GM12878 (cell line): ENCODE measurements around the gene PAM16. TPM values are rescaled to one million over a fixed set of nuclear protein-coding genes. Genes with fewer than 3 reads are reported as not detected.
A peak's percentile ranks its signal among the peaks of the same experiment; 100 is the strongest.

Experiments
- ATAC-seq: fragments of 200-7000 bp; cut with Tn5 transposase; 3 replicates; pipeline ENCODE4 v1.9.1; 2020; ENCODE audit warnings: mild to moderate bottlenecking, moderate library complexity
- BruUV-seq: library from RNA; stranded (reverse); fragments of 400-500 nt; replicated peaks from 2 replicates; lab custom pipeline; 2021; lab: Mats Ljungman, UMichigan
- CTCF ChIA-PET: fragments of 300-600 bp; sonication (Branson Sonifier 250); formaldehyde crosslinking; extraction: SDS; loops from one replicate; lab custom pipeline; 2021; ENCODE audit warnings: inconsistent platforms; lab: Yijun Ruan, JAX
- POLR2A ChIA-PET: fragments of 350-600 bp; formaldehyde crosslinking; extraction: SDS; loops from one replicate; lab custom pipeline; 2021; ENCODE audit warnings: inconsistent platforms; lab: Charles Lee
- RAD21 ChIA-PET: fragments of 300-600 bp; sonication (Branson Sonifier 250); formaldehyde crosslinking; loops from one replicate; lab custom pipeline; 2023; ENCODE audit warnings: antibody characterized with exemption; ENCODE audit not compliant: unreplicated experiment; lab: Charles Lee
- SMC1A ChIA-PET: fragments of 300-600 bp; sonication (Branson Sonifier 250); formaldehyde crosslinking; loops from one replicate; lab custom pipeline; 2023; ENCODE audit not compliant: unreplicated experiment, uncharacterized antibody; lab: Charles Lee
- DNase-seq: peaks from one replicate; pipeline ENCODE4 v3.0.0-alpha.2; 2011; ENCODE audit warnings: low read depth, low spot score
- FAIRE-seq: peaks from 3 replicates; lab custom pipeline; 2011; peaks lifted over from hg19 to GRCh38; lab: Jason Lieb, UNC
- H2AFZ ChIP-seq: 2 replicates; pipeline ENCODE4 v1.6.0; 2011; ENCODE audit warnings: low read depth, low read length, control low read depth; ENCODE audit not compliant: control insufficient read depth
- H3K27ac ChIP-seq: 2 replicates; pipeline ENCODE4 v1.5.1; 2011; ENCODE audit warnings: control low read depth; ENCODE audit not compliant: control insufficient read depth, insufficient read depth
- H3K27me3 ChIP-seq, 2 experiments: replicated peaks in 1 of 2; 2 replicates each; pipeline versions ENCODE4 v1.6.0 to v1.6.1; 2011; ENCODE audit warnings: low read length in 1 of 2; ENCODE audit not compliant: control insufficient read depth in 2 of 2, insufficient read depth in 2 of 2
- H3K36me3 ChIP-seq, 2 experiments: 2 replicates each; pipeline ENCODE4 v1.5.1; 2011; ENCODE audit warnings: low read length in 1 of 2; ENCODE audit not compliant: control insufficient read depth in 2 of 2, insufficient read depth in 2 of 2
- H3K4me1 ChIP-seq: 2 replicates; pipeline ENCODE4 v1.6.1; 2011; ENCODE audit warnings: mild to moderate bottlenecking, low read length, moderate library complexity, mixed read lengths; ENCODE audit not compliant: control insufficient read depth, insufficient read depth
- H3K4me2 ChIP-seq: 2 replicates; pipeline ENCODE4 v1.6.0; 2011; ENCODE audit warnings: control low read depth; ENCODE audit not compliant: control insufficient read depth, insufficient read depth
- H3K4me3 ChIP-seq: fragments of 200-600 bp; sonication (generic); 2 replicates; pipeline ENCODE4 v1.5.1; 2016
- H3K79me2 ChIP-seq: 2 replicates; pipeline ENCODE4 v1.6.0; 2011; ENCODE audit warnings: low read length; ENCODE audit not compliant: control insufficient read depth, insufficient read depth
- H3K9ac ChIP-seq: 2 replicates; pipeline ENCODE4 v1.8.0; 2011; ENCODE audit warnings: low read length, control low read depth, mixed read lengths; ENCODE audit not compliant: control insufficient read depth, insufficient read depth
- H3K9me3 ChIP-seq: replicated peaks from 3 replicates; pipeline ENCODE4 v1.5.1; 2011; ENCODE audit warnings: mild to moderate bottlenecking, low read length; ENCODE audit not compliant: control insufficient read depth, insufficient read depth
- H4K20me1 ChIP-seq: 2 replicates; pipeline ENCODE4 v1.6.0; 2011; ENCODE audit not compliant: control insufficient read depth, insufficient read depth
- BHLHE40 ChIP-seq, 2 experiments: fragments of 450-650 bp in 1 of 2; IDR thresholded peaks; 2 replicates each; pipeline ENCODE4 v1.6.1; 2011 to 2017; ENCODE audit warnings: low read depth in 2 of 2, borderline replicate concordance in 1 of 2, improper control_type of control experiment in 1 of 2, low read length in 1 of 2, mild to moderate bottlenecking in 1 of 2
- KLF5 ChIP-seq: fragments of 450-650 bp; IDR thresholded peaks from 2 replicates; pipeline ENCODE4 v1.6.1; 2014; ENCODE audit warnings: mild to moderate bottlenecking; ENCODE audit not compliant: partially characterized antibody
- PML ChIP-seq: IDR thresholded peaks from 2 replicates; pipeline ENCODE4 v1.6.1; 2012; ENCODE audit warnings: low read length, inconsistent platforms
- POLR2A ChIP-seq: IDR thresholded peaks from 2 replicates; pipeline ENCODE4 v1.6.1; 2011; ENCODE audit warnings: low read depth, mild to moderate bottlenecking, low read length
- WGBS: methylation state at CpG from one replicate; pipeline ENCODE4 v1.1.6; 2016; ENCODE audit warnings: low lambda C conversion rate; ENCODE audit not compliant: insufficient replicate concordance, insufficient coverage; ENCODE audit errors: missing lambda C conversion rate; 5-methylcytosine and 5-hydroxymethylcytosine counted together
- in situ Hi-C: fragments of 300-500 bp; cut with MboI; formaldehyde crosslinking; loops from 9 replicates; pipeline ENCODE4 v1.14.3; 2018; ENCODE audit warnings: mixed read lengths
- intact Hi-C: fragments of 100-400 bp; cut with micrococcal nuclease; formaldehyde crosslinking; loops from one replicate; pipeline ENCODE4 v1.14.2; 2022; ENCODE audit not compliant: unreplicated experiment
- polyA plus RNA-seq, 11 experiments: library from polyadenylated mRNA; depleted of rRNA in 4 of 11; unstranded in 6 of 11; stranded (reverse) in 5 of 11; fragments of >200 nt; fragmentation: Nextera tagmentation in 4 of 11; fragmentation: Illumina TruSeq in 1 of 11; extraction: Ambion mirVana in 4 of 11; extraction: Trizol in 1 of 11; gene quantifications; 1 replicate in 1 of 11; 2 replicates in 10 of 11; pipeline versions ENCODE4 v1.2.1 to v1.2.3, GENCODE V29; 2011 to 2016; ENCODE audit warnings: inconsistent platforms in 2 of 11, missing spikeins in 2 of 11, low read depth in 1 of 11
- total RNA-seq, 4 experiments: library from RNA; depleted of rRNA in 3 of 4; stranded (reverse); fragments of >200 nt in 3 of 4; fragmentation: Illumina TruSeq in 1 of 4; extraction: Trizol in 1 of 4; gene quantifications; 2 replicates each; pipeline versions ENCODE4 v1.2.1 to v1.2.3, GENCODE V29; 2013 to 2021
- TF ChIP-seq, protein P1 (sequence below): fragments of 450-650 bp; IDR thresholded peaks from 2 replicates; pipeline ENCODE4 v1.6.1; 2016; ENCODE audit warnings: mild to moderate bottlenecking, moderate library complexity, borderline replicate concordance
- TF ChIP-seq, protein P2 (sequence below): fragments of 450-650 bp; IDR thresholded peaks from 2 replicates; pipeline ENCODE4 v1.6.1; 2018; ENCODE audit warnings: borderline replicate concordance, mild to moderate bottlenecking; ENCODE audit not compliant: partially characterized antibody

The PAM16 gene
- total and polyA plus RNA-seq, 10 of the 15 experiments (the other 5 are each of a cell fraction or from before 2014, with no cell fraction given): 18.5 to 94.3 (median 51.5) TPM

DNA sequence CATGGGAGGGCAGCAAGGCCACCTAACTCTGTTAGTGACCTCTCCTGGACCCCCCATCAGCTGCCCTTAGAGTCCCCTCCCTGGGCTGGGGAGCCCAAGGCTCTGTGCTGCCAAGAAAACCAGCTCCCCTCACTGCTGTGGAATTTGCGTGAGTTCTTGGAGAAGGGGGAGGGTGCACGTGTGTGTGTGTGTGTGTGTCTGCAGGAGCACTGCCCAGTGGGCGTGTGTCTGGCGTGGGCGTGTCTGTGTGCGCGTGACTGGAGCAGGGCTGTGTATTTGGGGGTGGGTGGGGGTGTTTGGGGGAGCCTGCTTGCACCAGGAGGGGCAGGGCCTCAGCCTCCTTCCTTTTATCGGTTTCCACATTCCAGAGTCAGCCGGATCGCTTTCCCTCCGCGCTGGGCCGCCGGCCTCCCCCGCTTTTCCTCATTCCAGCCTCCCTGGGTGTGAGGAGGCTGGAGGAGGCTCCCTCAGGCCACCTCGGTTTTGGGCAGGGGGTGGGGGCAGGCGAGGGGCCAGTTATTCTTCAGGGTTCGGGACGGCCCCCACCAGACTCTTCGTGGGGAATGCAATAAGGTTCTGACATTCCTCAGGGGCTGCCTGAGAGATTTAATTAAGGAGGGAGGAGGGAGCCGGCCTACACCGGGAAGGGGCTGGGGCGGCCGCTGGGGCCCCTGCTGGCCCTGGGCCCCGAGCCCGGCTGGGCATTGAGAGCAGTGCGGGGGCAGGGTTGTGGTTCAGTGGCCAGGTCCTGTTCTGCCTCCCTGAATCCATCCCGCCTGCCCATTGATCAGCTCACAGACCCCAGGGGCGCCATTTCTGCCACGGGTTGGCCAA lies 23.0 kb upstream of the PAM16 start (continued):
- TF ChIP-seq, protein P1, sequence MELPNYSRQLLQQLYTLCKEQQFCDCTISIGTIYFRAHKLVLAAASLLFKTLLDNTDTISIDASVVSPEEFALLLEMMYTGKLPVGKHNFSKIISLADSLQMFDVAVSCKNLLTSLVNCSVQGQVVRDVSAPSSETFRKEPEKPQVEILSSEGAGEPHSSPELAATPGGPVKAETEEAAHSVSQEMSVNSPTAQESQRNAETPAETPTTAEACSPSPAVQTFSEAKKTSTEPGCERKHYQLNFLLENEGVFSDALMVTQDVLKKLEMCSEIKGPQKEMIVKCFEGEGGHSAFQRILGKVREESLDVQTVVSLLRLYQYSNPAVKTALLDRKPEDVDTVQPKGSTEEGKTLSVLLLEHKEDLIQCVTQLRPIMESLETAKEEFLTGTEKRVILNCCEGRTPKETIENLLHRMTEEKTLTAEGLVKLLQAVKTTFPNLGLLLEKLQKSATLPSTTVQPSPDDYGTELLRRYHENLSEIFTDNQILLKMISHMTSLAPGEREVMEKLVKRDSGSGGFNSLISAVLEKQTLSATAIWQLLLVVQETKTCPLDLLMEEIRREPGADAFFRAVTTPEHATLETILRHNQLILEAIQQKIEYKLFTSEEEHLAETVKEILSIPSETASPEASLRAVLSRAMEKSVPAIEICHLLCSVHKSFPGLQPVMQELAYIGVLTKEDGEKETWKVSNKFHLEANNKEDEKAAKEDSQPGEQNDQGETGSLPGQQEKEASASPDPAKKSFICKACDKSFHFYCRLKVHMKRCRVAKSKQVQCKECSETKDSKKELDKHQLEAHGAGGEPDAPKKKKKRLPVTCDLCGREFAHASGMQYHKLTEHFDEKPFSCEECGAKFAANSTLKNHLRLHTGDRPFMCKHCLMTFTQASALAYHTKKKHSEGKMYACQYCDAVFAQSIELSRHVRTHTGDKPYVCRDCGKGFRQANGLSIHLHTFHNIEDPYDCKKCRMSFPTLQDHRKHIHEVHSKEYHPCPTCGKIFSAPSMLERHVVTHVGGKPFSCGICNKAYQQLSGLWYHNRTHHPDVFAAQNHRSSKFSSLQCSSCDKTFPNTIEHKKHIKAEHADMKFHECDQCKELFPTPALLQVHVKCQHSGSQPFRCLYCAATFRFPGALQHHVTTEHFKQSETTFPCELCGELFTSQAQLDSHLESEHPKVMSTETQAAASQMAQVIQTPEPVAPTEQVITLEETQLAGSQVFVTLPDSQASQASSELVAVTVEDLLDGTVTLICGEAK: no peak
- TF ChIP-seq PML (no peak), KLF5 (no peak), BHLHE40 (IDR thresholded peaks at IDR 0.05; ENCODE audit: borderline replicate concordance in 1 of 2, low read depth in 2 of 2, low read length in 1 of 2) (no peak)

DNA sequence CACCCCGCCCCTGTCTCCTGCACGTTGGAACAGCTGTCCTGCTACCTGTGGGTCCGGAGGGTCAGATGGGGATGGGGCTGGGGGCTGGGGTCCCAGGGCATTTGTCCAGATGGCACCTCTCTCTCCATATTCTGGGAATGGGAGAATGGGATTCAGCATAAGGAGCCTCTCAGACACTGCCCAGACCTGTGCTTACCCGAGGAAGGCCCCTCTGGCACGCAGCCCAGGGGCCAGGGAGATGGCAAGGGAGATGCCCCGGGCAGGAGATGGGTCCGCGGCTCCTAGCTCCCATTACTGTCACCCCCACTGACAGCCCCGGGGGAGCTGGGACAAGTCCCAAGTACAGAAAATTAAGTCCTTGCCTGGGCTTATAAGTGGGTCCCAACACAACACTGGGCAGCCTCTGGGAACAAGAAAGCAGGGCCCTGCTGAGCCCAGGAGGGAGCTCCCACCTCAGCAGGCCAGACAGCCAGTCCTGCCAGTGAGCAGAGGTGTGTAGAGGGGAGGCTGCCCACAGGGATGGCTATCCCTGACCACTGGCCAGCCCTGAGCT lies 22.3 kb upstream of the PAM16 start:
- no peaks in the 10 kb centered on the region for H3K9me3 ChIP-seq
- 70% methylated on average over 9 of the region's 9 CpGs for WGBS
- H3K9ac ChIP-seq: no peak overlapping the region
- H3K27ac ChIP-seq: no peak overlapping the region
- no peak overlapping the region for H3K4me3 ChIP-seq
- FAIRE-seq: no peak
- peaks cover 0 to 3% of the 10 kb centered on the region in 2 experiments; a peak in 2 of 4 replicates for H3K36me3 ChIP-seq
- DNase-seq: no peak
- 0 out of 2 replicates have a peak, but pooled peaks have one; percentile 10 for TF ChIP-seq POLR2A
- TF ChIP-seq, protein P2, sequence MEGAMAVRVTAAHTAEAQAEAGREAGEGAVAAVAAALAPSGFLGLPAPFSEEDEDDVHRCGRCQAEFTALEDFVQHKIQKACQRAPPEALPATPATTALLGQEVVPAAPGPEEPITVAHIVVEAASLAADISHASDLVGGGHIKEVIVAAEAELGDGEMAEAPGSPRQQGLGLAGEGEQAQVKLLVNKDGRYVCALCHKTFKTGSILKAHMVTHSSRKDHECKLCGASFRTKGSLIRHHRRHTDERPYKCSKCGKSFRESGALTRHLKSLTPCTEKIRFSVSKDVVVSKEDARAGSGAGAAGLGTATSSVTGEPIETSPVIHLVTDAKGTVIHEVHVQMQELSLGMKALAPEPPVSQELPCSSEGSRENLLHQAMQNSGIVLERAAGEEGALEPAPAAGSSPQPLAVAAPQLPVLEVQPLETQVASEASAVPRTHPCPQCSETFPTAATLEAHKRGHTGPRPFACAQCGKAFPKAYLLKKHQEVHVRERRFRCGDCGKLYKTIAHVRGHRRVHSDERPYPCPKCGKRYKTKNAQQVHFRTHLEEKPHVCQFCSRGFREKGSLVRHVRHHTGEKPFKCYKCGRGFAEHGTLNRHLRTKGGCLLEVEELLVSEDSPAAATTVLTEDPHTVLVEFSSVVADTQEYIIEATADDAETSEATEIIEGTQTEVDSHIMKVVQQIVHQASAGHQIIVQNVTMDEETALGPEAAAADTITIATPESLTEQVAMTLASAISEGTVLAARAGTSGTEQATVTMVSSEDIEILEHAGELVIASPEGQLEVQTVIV: no peak
- TF ChIP-seq, all 136 proteins: peak for 1
- CTCF ChIA-PET: interaction anchor here (1.3 kb wide), 2 partner anchors 22 to 29 kb away, joined by 3 read pairs; partner anchors contain the start of gene PAM16
- RAD21 ChIA-PET: no interaction called here
- no TSS peak for BruUV-seq
- POLR2A ChIA-PET: no interaction called here
- no peak overlapping the region for H3K4me2 ChIP-seq
- in situ Hi-C loops: no loop called here
- H2AFZ ChIP-seq: no peak overlapping the region
- no peaks in the 10 kb centered on the region for H3K27me3 ChIP-seq
- SMC1A ChIA-PET: no interaction called here
- ATAC-seq: no peak
- H3K4me1 ChIP-seq: no peaks in the 10 kb centered on the region
- peaks cover 5% of the 10 kb centered on the region for H4K20me1 ChIP-seq
- intact Hi-C loops: no loop called here
- no peaks in the 10 kb centered on the region for H3K79me2 ChIP-seq
